ENCODE measurements around the gene DNAJB11.
"Not testable (repeated sequence)": the region's sequence is repeated elsewhere in the genome, so short reads cannot be mapped to it uniquely, and the experiment has no call there.

The DNAJB11 gene

GRCh38 chr3:186551387-186551786 is 19.1 kb upstream of the DNAJB11 start:
- DNase-seq (ENCODE audit: low read depth), result no peak
- H3K4me3 ChIP-seq (ENCODE audit: control insufficient read depth, low read depth, low read length), result no peak overlapping the region
- TF ChIP-seq CTCF (conservative IDR thresholded peaks at IDR 0.05; ENCODE audit: control insufficient read depth, insufficient read depth, low read depth, low read length), result no peak

DNA sequence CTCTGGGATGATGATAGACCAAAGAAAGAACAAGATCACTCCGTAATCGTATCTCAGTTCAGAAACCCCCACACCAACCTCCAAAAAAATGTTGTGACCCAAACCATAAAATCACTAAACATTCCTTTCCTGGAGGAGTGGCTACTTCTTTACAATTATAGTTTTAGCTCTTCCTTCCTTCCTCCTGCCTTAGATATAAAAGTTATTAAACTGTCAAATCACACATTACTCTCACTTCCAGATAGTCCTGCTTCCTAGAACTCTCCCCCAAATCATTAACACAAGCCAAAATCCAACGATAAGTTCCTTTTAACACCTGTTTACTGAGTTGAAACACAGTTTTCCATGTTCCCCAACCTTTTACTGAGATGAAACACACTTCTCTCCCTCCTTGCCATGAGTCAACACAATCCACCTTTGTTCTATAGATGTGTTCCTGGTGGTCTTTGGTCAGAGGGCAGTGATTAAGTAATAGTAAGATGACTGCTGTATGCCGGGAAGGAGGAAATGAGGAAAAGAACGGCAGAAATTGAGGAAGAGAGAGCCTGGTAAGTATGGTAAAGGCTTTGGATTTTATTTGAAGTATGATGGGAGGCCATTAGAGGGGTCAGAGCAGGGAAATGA is 18.0 kb upstream of the DNAJB11 start:
- no peak overlapping the region for H3K4me3 ChIP-seq (ENCODE audit: control insufficient read depth, low read depth, low read length)
- TF ChIP-seq CTCF (conservative IDR thresholded peaks at IDR 0.05; ENCODE audit: control insufficient read depth, insufficient read depth, low read depth, low read length), result no peak
- no peak for DNase-seq (ENCODE audit: low read depth)

DNA sequence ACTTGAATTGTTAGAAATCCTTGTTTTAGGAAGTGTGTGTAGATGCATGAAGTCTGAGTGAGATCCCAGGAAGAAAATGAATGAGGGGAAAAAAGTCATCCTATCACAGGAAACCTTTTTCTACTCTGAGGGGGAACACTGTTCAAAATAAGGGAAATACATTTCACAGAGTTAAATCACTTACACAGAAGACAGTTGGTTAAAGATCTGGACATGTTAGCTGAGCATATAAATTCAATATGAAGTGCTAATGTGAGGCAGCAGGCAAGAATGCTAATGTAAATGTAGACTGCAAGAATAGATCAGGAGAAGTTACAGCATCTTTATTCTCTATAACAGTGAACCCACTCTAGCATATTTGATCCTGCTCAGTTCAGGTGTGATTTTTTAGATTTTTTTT is 5.9 kb upstream of the DNAJB11 start:
- no peak for DNase-seq (ENCODE audit: low read depth)
- no peak overlapping the region for H3K4me3 ChIP-seq (ENCODE audit: control insufficient read depth, low read depth, low read length)
- no peak for TF ChIP-seq CTCF (conservative IDR thresholded peaks at IDR 0.05; ENCODE audit: control insufficient read depth, insufficient read depth, low read depth, low read length)

- H3K4me3 ChIP-seq (ENCODE audit: control insufficient read depth, low read depth, low read length), result peak overlapping the region; percentile 96
- no peak for DNase-seq (ENCODE audit: low read depth)
- no peak for TF ChIP-seq CTCF (conservative IDR thresholded peaks at IDR 0.05; ENCODE audit: control insufficient read depth, insufficient read depth, low read depth, low read length)
These were observed 3.8 kb upstream of the DNAJB11 start for GRCh38 chr3:186566772-186567071.

DNA sequence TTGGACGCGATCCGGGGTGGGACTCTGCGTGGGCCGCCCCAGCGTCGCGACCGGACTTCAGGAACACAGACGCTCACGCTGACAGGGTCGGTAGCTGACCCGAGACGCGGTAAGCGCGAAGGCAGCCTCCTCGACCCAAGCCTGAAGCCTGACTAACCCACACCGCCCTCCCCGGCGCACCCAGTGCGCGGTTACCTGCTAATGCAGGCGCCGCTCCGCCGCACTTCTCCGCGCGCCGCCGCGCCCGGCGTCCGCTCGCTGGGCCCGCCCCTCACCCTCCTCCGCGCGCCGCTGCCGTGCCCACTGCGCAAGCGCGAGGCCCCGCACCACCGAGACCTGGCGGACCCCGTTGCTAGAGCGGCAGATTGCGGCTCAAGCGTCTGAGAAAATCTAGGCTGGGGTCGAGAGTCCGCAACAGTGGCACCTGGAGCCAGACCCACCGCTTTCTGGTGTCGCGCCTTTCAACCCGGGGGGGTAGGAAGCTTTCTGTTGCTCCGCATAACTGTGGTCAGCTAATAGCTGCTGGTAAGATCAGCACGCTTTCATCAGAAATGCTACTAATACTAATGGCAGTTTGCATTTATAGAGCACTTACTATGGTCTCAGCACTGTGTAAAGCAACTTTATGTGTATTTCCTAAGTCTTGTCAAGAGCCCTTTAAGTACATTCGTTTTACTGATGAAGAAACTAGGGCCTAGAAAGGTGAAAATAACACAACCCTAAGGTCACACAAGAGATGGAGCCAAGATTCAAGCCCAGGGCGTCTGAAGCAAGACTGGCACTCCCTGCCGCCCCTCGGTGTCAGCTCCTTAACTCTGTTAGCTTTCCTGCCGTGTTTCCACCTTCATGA is 3.2 kb upstream of the DNAJB11 start, which contains the start of gene TBCCD1:
Gene TBCCD1 (minus strand): TSS at position 268 of the 850 bp plus-strand sequence. CDS start 3,010 bp downstream, outside the sequence.
- peak within 1 kb of the TSS; percentile 96 for H3K4me3 ChIP-seq (ENCODE audit: control insufficient read depth, low read depth, low read length)
- TF ChIP-seq CTCF (conservative IDR thresholded peaks at IDR 0.05; ENCODE audit: control insufficient read depth, insufficient read depth, low read depth, low read length), result no peak
- peak; percentile 84 for DNase-seq (ENCODE audit: low read depth)

GRCh38 chr3:186569361-186569760 is 1.2 kb upstream of the DNAJB11 start:
- not testable (repeated sequence) for DNase-seq (ENCODE audit: low read depth)
- H3K4me3 ChIP-seq (ENCODE audit: control insufficient read depth, low read depth, low read length), result peak overlapping the region; percentile 94

GRCh38 chr3:186569779-186570095 is 783 bp upstream of the DNAJB11 start:
- peak overlapping the region; percentile 94 for H3K4me3 ChIP-seq (ENCODE audit: control insufficient read depth, low read depth, low read length)
- no peak for TF ChIP-seq CTCF (conservative IDR thresholded peaks at IDR 0.05; ENCODE audit: control insufficient read depth, insufficient read depth, low read depth, low read length)
- DNase-seq (ENCODE audit: low read depth), result no peak
